Ishikawa (cell line): Measurements from ENCODE around the gene RBFOX1.

Experiments
- CREB1 ChIP-seq: IDR thresholded peaks from 2 replicates; pipeline ENCODE4 v1.6.1; 2012; ENCODE audit warnings: low read depth
- EGR1 ChIP-seq: IDR thresholded peaks from 2 replicates; pipeline ENCODE4 v1.6.1; 2012
- EP300 ChIP-seq: IDR thresholded peaks from 2 replicates; pipeline ENCODE4 v1.6.1; 2012; ENCODE audit warnings: borderline replicate concordance
- NFIC ChIP-seq: IDR thresholded peaks from 2 replicates; pipeline ENCODE4 v1.6.1; 2012
- RAD21 ChIP-seq: IDR thresholded peaks from 2 replicates; pipeline ENCODE4 v1.6.1; 2012; ENCODE audit warnings: low read depth
- TAF1 ChIP-seq: IDR thresholded peaks from 2 replicates; pipeline ENCODE4 v1.6.1; 2012; ENCODE audit warnings: low read depth, mild to moderate bottlenecking
- TCF12 ChIP-seq: IDR thresholded peaks from 2 replicates; pipeline ENCODE4 v1.6.1; 2012; ENCODE audit warnings: low read depth
- TEAD4 ChIP-seq: IDR thresholded peaks from 2 replicates; pipeline ENCODE4 v1.6.1; 2012
- YY1 ChIP-seq: IDR thresholded peaks from 2 replicates; pipeline ENCODE4 v1.6.1; 2012; ENCODE audit warnings: low read depth
- ZBTB7A ChIP-seq: IDR thresholded peaks from 2 replicates; pipeline ENCODE4 v1.6.1; 2012; ENCODE audit warnings: low read depth
- TF ChIP-seq, protein P1 (sequence below): IDR thresholded peaks from 2 replicates; pipeline ENCODE4 v1.6.1; 2012; ENCODE audit warnings: low read depth, mild to moderate bottlenecking
- TF ChIP-seq, protein P2 (sequence below): IDR thresholded peaks from 2 replicates; pipeline ENCODE4 v1.6.1; 2012
- TF ChIP-seq, protein P3 (sequence below): IDR thresholded peaks from 2 replicates; pipeline ENCODE4 v1.6.1; 2012

DNA sequence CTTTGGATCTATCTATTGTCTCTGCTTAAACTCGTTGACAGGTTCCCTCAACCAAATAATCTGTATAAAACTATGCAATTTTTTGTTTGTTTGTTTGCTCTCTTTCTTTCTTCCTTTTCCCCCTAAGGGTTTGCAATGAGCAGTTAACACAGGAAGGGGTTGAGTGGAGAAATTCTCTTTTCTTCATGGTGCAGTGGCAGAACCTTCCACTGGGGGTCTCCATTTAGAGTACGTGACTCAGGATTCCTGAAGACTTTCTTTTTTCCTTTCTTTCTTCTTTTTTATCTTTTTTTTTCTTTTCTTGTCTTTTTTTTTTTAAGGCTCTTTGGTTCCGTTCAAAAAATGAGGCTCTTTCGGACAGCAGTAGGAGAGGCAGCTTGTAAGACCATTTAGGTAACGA is 19.5 kb upstream of the RBFOX1 start:
- TF ChIP-seq, protein P1, sequence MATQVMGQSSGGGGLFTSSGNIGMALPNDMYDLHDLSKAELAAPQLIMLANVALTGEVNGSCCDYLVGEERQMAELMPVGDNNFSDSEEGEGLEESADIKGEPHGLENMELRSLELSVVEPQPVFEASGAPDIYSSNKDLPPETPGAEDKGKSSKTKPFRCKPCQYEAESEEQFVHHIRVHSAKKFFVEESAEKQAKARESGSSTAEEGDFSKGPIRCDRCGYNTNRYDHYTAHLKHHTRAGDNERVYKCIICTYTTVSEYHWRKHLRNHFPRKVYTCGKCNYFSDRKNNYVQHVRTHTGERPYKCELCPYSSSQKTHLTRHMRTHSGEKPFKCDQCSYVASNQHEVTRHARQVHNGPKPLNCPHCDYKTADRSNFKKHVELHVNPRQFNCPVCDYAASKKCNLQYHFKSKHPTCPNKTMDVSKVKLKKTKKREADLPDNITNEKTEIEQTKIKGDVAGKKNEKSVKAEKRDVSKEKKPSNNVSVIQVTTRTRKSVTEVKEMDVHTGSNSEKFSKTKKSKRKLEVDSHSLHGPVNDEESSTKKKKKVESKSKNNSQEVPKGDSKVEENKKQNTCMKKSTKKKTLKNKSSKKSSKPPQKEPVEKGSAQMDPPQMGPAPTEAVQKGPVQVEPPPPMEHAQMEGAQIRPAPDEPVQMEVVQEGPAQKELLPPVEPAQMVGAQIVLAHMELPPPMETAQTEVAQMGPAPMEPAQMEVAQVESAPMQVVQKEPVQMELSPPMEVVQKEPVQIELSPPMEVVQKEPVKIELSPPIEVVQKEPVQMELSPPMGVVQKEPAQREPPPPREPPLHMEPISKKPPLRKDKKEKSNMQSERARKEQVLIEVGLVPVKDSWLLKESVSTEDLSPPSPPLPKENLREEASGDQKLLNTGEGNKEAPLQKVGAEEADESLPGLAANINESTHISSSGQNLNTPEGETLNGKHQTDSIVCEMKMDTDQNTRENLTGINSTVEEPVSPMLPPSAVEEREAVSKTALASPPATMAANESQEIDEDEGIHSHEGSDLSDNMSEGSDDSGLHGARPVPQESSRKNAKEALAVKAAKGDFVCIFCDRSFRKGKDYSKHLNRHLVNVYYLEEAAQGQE = no peak
- TF ChIP-seq EP300 = no peak
- TF ChIP-seq CREB1 = no peak
- TF ChIP-seq TAF1 = no peak
- TF ChIP-seq NFIC = no peak
- TF ChIP-seq RAD21 = no peak
- TF ChIP-seq EGR1 = no peak
- TF ChIP-seq, protein P2, sequence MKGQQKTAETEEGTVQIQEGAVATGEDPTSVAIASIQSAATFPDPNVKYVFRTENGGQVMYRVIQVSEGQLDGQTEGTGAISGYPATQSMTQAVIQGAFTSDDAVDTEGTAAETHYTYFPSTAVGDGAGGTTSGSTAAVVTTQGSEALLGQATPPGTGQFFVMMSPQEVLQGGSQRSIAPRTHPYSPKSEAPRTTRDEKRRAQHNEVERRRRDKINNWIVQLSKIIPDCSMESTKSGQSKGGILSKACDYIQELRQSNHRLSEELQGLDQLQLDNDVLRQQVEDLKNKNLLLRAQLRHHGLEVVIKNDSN = no peak
- TF ChIP-seq TEAD4 = no peak
- no peak for TF ChIP-seq YY1
- TF ChIP-seq ZBTB7A = no peak
- TF ChIP-seq, protein P3, sequence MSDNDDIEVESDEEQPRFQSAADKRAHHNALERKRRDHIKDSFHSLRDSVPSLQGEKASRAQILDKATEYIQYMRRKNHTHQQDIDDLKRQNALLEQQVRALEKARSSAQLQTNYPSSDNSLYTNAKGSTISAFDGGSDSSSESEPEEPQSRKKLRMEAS = no peak
- TF ChIP-seq TCF12 = no peak
